Ovary (tissue), 3 donors: ENCODE measurements around the gene FGF4.

Experiments used
- EP300 ChIP-seq: sonication (generic); formaldehyde crosslinking; IDR thresholded peaks from one replicate; pipeline ENCODE4 v1.6.1; 2017; ENCODE audit warnings: antibody characterized with exemption
- POLR2A ChIP-seq: fragments of 450-650 bp; IDR thresholded peaks from one replicate; pipeline ENCODE4 v1.6.1; 2017; ENCODE audit warnings: antibody characterized with exemption, mild to moderate bottlenecking, moderate library complexity
- TF ChIP-seq, protein P1 (sequence below), 3 donors: fragments of 450-650 bp in 2 of 3; fragments of 200-600 bp in 1 of 3; IDR thresholded peaks; one replicate each; pipeline versions ENCODE4 v1.5.1 to v1.8.0; 2016 to 2022; ENCODE audit warnings: antibody characterized with exemption in 3 of 3, mild to moderate bottlenecking in 1 of 3
- donor health status: DM: no; HTN: no; CAD: no.

DNA sequence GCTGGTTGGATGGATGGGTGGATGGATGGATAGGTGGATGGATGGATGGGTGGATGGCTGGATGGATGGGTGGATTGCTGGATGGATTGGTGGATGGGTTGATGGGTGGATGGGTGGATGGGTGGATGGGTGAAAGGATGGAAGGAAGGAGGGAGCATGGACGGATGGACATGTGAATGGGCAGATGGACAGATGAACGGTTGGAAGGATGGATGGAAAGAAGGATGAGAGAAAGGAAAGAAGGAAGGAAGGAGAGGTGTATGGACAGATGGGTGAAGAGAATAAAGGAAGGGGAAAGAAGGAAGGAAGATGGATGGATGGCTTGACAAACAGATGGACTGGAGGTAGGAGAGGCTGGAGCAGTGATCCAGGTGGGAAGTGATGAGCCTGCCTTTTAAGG is 38.7 kb upstream of the FGF4 start:
- TF ChIP-seq, protein P1, sequence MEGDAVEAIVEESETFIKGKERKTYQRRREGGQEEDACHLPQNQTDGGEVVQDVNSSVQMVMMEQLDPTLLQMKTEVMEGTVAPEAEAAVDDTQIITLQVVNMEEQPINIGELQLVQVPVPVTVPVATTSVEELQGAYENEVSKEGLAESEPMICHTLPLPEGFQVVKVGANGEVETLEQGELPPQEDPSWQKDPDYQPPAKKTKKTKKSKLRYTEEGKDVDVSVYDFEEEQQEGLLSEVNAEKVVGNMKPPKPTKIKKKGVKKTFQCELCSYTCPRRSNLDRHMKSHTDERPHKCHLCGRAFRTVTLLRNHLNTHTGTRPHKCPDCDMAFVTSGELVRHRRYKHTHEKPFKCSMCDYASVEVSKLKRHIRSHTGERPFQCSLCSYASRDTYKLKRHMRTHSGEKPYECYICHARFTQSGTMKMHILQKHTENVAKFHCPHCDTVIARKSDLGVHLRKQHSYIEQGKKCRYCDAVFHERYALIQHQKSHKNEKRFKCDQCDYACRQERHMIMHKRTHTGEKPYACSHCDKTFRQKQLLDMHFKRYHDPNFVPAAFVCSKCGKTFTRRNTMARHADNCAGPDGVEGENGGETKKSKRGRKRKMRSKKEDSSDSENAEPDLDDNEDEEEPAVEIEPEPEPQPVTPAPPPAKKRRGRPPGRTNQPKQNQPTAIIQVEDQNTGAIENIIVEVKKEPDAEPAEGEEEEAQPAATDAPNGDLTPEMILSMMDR (IDR thresholded peaks at IDR 0.05), result no peak
- TF ChIP-seq POLR2A, result no peak
- TF ChIP-seq EP300, result no peak
